ENCODE results near the gene FAR2. TPM values are rescaled to one million over a fixed set of nuclear protein-coding genes. Genes with fewer than 3 reads are reported as not detected.

The FAR2 gene
- total and polyA plus RNA-seq, 3 donors from 2014 or later = 5.1 to 25.2 (median 5.8) TPM

GRCh38 chr12:29198901-29199300, 49.8 kb downstream of the FAR2 start:
- no peaks in the 10 kb centered on the region for H3K27me3 ChIP-seq
- no peaks in the 10 kb centered on the region for H3K9me3 ChIP-seq
- H3K4me3 ChIP-seq = no peak overlapping the region
- no peak overlapping the region for H3K27ac ChIP-seq
- no peak for DNase-seq
- no peaks in the 10 kb centered on the region for H3K4me1 ChIP-seq
- intact Hi-C loops (cut with DNase I; ENCODE audit: low total_unique reads) = no loop called here
- WGBS, 2 donors = 70 to 80% methylated on average over 1 of the region's 1 CpG
- TF ChIP-seq POLR2A (IDR thresholded peaks at IDR 0.05) (no peak), CTCF (IDR thresholded peaks at IDR 0.05) (no peak)
- no peaks in the 10 kb centered on the region for H3K36me3 ChIP-seq (ENCODE audit: low read depth, missing control alignments)

- Histone ChIP-seq H3K27me3 (no peaks in the 10 kb centered on the region), H3K4me3 (no peak overlapping the region), H3K27ac (no peak overlapping the region), H3K36me3 (ENCODE audit: low read depth, missing control alignments) (no peaks in the 10 kb centered on the region), H3K4me1 (no peaks in the 10 kb centered on the region), H3K9me3 (no peaks in the 10 kb centered on the region)
- no peak for TF ChIP-seq CTCF (IDR thresholded peaks at IDR 0.05)
- TF ChIP-seq POLR2A (IDR thresholded peaks at IDR 0.05) = no peak
- WGBS, 2 donors = 33 to 34% methylated on average over 5 of the region's 5 CpGs
- intact Hi-C loops (cut with DNase I; ENCODE audit: low total_unique reads) = no loop called here
- no peak for DNase-seq
Measured at GRCh38 chr12:29200586-29200985, 51.5 kb downstream of the FAR2 start.

DNA sequence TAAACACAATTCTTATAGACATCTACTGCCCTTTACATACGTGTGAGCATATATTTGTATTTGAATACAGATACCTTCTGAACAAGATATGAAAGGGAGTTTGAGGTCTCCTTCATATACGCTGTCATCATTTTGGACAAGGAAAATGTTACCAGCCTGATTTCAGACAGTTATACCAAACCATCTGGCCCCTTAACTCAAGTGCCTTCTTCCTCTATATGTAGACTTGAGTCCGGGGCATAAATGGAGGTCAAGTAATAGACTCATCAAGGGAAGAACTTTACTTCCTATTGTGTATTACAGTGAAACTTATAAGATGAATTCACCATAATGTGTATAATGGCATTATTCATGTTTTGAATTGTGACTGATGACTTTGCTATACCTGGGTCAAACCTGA, 52.2 kb downstream of the FAR2 start:
- Histone ChIP-seq H3K27ac (no peak overlapping the region), H3K4me1 (no peaks in the 10 kb centered on the region), H3K9me3 (no peaks in the 10 kb centered on the region), H3K27me3 (no peaks in the 10 kb centered on the region), H3K36me3 (ENCODE audit: low read depth, missing control alignments) (no peaks in the 10 kb centered on the region), H3K4me3 (no peak overlapping the region)
- DNase-seq = no peak
- intact Hi-C loops (cut with DNase I; ENCODE audit: low total_unique reads) = no loop called here
- 76 to 83% methylated on average over 3 of the region's 3 CpGs for WGBS, 2 donors
- TF ChIP-seq CTCF (IDR thresholded peaks at IDR 0.05) (no peak), POLR2A (IDR thresholded peaks at IDR 0.05) (no peak)

DNA sequence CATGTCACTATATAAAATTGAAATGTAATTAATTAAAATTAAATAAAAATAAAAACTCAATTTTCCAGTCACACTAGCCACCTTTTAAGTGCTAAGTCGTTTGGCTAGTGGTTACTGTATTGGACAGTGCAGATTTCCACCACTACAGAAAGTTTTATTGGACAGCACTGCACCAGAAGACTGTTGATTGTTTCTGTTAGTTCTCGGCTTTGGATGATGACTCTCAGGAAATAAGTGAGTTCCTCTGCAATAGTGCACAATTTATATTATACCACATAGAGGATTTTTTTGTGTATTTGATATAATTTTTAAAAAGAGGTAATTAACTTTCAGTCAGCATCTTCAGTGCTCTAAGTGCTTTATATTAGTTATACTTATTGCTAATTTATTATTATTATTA, 52.7 kb downstream of the FAR2 start:
- Histone ChIP-seq H3K27me3 (no peaks in the 10 kb centered on the region), H3K9me3 (no peaks in the 10 kb centered on the region), H3K36me3 (ENCODE audit: low read depth, missing control alignments) (no peaks in the 10 kb centered on the region), H3K4me3 (no peak overlapping the region), H3K4me1 (no peaks in the 10 kb centered on the region), H3K27ac (no peak overlapping the region)
- WGBS, 2 donors = 70 to 83% methylated on average over 2 of the region's 2 CpGs
- TF ChIP-seq CTCF (IDR thresholded peaks at IDR 0.05) (no peak), POLR2A (IDR thresholded peaks at IDR 0.05) (no peak)
- no peak for DNase-seq
- intact Hi-C loops (cut with DNase I; ENCODE audit: low total_unique reads) = no loop called here

GRCh38 chr12:29204521-29204920, 55.4 kb downstream of the FAR2 start:
- Histone ChIP-seq H3K27ac (no peak overlapping the region), H3K9me3 (no peaks in the 10 kb centered on the region), H3K4me3 (no peak overlapping the region), H3K36me3 (ENCODE audit: low read depth, missing control alignments) (no peaks in the 10 kb centered on the region), H3K4me1 (no peaks in the 10 kb centered on the region), H3K27me3 (no peaks in the 10 kb centered on the region)
- intact Hi-C loops (cut with DNase I; ENCODE audit: low total_unique reads) = no loop called here
- 89 to 92% methylated on average over 6 of the region's 6 CpGs for WGBS, 2 donors
- no peak for TF ChIP-seq CTCF (IDR thresholded peaks at IDR 0.05)
- TF ChIP-seq POLR2A (IDR thresholded peaks at IDR 0.05) = no peak
- no peak for DNase-seq

Data from testis (tissue), 3 donors.